Amniotic stem cell (primary cell): Measurements from ENCODE around the gene RNLS.

Experiments used
- DNase-seq: peaks from one replicate; lab custom pipeline; 2025; lab: John Stamatoyannopoulos, UW

The RNLS gene

GRCh38 chr10:88230251-88230650, 352.9 kb downstream of the RNLS start:
- no peak for DNase-seq

- no peak for DNase-seq
Measured at GRCh38 chr10:88228130-88228529, 355.0 kb downstream of the RNLS start.

GRCh38 chr10:88227342-88228018, 355.6 kb downstream of the RNLS start:
- DNase-seq: peak; percentile 15

- no peak for DNase-seq
Measured at GRCh38 chr10:88226891-88227290, 356.2 kb downstream of the RNLS start.

GRCh38 chr10:88226071-88226659, 357.0 kb downstream of the RNLS start:
- DNase-seq: no peak
